Measurements from ENCODE around the gene COPS3. TPM values are rescaled to one million over a fixed set of nuclear protein-coding genes. Genes with fewer than 3 reads are reported as not detected.

COPS3 gene
- total and polyA plus RNA-seq, 2 experiments from 2014 or later: 108 to 121 TPM

DNA sequence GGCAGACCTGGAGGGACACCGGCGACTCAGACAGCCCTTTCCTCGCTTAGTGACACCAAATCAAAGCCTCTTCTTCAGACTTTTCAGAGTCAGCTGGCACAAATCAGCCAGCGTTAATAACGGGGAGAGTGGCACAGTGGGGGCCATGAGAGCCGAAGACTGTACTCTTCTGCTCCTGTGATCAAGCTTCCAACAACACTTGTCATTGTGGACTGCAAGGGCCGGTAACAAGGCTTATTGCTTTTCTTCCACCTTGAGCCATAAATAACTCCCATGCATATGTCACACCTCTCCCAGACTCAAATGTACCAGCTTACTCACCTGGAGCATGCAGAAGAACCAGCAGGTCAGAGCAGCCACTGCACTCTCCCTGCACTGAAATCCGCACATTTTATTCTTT lies 56.9 kb downstream of the COPS3 start (continued):
- TF ChIP-seq JUNB (IDR thresholded peaks at IDR 0.05; ENCODE audit: unreplicated experiment): no peak

GRCh38 chr17:17223736-17224135 lies 57.3 kb downstream of the COPS3 start:
- no peaks in the 10 kb centered on the region; the same call in 1 of the 3 replicates for H3K4me1 Mint-ChIP-seq

More at GRCh38 chr17:17223736-17224135, 57.3 kb downstream of the COPS3 start:
- Histone ChIP-seq H3K4me3 (no peak overlapping the region), H3K36me3 (ENCODE audit: insufficient read depth) (peaks cover 23% of the 10 kb centered on the region), H3K27ac (ENCODE audit: low read depth) (no peak overlapping the region), H3K27me3 (ENCODE audit: insufficient read depth) (no peaks in the 10 kb centered on the region), H3K4me2 (no peak overlapping the region), H3F3A (replicated peaks; ENCODE audit: low read depth) (no peaks in the 10 kb centered on the region), H3K4me1 (ENCODE audit: insufficient read depth) (no peaks in the 10 kb centered on the region), H2AFZ (no peak overlapping the region), H3K79me2 (replicated peaks; ENCODE audit: insufficient read depth) (no peaks in the 10 kb centered on the region), H4K20me1 (replicated peaks; ENCODE audit: insufficient read depth) (peaks cover 6% of the 10 kb centered on the region; the same call in 1 of the 2 replicates), H3K9me2 (ENCODE audit: insufficient read depth) (no peaks in the 10 kb centered on the region)
- TF ChIP-seq ZNF462 (CRISPR knock-in tag; IDR thresholded peaks at IDR 0.05) (no peak), REST (IDR thresholded peaks at IDR 0.05; ENCODE audit: unreplicated experiment) (no peak), JUNB (IDR thresholded peaks at IDR 0.05; ENCODE audit: unreplicated experiment) (no peak), NANOG (IDR thresholded peaks at IDR 0.05; ENCODE audit: borderline replicate concordance) (no peak), ZNF331 (CRISPR knock-in tag; IDR thresholded peaks at IDR 0.05; ENCODE audit: low read depth) (no peak), EZH2 (IDR thresholded peaks at IDR 0.05; ENCODE audit: low read depth, unreplicated experiment) (no peak), STAT1 (IDR thresholded peaks at IDR 0.05; ENCODE audit: unreplicated experiment) (no peak), CREB1 (CRISPR knock-in tag; IDR thresholded peaks at IDR 0.05; ENCODE audit: low read depth) (no peak), EZH2phosphoT487 (IDR thresholded peaks at IDR 0.05; ENCODE audit: unreplicated experiment) (no peak), ZNF114 (CRISPR knock-in tag; IDR thresholded peaks at IDR 0.05) (no peak), POLR2AphosphoS5 (IDR thresholded peaks at IDR 0.05; ENCODE audit: low read depth) (no peak)
- TF ChIP-seq, protein P1, sequence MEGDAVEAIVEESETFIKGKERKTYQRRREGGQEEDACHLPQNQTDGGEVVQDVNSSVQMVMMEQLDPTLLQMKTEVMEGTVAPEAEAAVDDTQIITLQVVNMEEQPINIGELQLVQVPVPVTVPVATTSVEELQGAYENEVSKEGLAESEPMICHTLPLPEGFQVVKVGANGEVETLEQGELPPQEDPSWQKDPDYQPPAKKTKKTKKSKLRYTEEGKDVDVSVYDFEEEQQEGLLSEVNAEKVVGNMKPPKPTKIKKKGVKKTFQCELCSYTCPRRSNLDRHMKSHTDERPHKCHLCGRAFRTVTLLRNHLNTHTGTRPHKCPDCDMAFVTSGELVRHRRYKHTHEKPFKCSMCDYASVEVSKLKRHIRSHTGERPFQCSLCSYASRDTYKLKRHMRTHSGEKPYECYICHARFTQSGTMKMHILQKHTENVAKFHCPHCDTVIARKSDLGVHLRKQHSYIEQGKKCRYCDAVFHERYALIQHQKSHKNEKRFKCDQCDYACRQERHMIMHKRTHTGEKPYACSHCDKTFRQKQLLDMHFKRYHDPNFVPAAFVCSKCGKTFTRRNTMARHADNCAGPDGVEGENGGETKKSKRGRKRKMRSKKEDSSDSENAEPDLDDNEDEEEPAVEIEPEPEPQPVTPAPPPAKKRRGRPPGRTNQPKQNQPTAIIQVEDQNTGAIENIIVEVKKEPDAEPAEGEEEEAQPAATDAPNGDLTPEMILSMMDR (conservative IDR thresholded peaks at IDR 0.05; ENCODE audit: low read depth in 2 of 2): no peak
- TF ChIP-seq, protein P2, sequence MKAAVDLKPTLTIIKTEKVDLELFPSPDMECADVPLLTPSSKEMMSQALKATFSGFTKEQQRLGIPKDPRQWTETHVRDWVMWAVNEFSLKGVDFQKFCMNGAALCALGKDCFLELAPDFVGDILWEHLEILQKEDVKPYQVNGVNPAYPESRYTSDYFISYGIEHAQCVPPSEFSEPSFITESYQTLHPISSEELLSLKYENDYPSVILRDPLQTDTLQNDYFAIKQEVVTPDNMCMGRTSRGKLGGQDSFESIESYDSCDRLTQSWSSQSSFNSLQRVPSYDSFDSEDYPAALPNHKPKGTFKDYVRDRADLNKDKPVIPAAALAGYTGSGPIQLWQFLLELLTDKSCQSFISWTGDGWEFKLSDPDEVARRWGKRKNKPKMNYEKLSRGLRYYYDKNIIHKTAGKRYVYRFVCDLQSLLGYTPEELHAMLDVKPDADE (IDR thresholded peaks at IDR 0.05): no peak
- Mint-ChIP-seq H3K27ac (no peak overlapping the region), H3K9me3 (no peaks in the 10 kb centered on the region), H3K4me3 (no peak overlapping the region), H3K27me3 (ENCODE audit: insufficient read depth, low read depth, poor library complexity) (peaks cover 18% of the 10 kb centered on the region), H3K36me3 (ENCODE audit: low read depth) (peaks cover 80% of the 10 kb centered on the region)
- DNase-seq (ENCODE audit: low spot score): no peak
- no peak for ATAC-seq
